IgD-negative memory B cell (primary cell): ENCODE measurements around the gene TCL1A. TPM values are rescaled to one million over a fixed set of nuclear protein-coding genes. Genes with fewer than 3 reads are reported as not detected.
"Not testable (repeated sequence)": the region's sequence is repeated elsewhere in the genome, so short reads cannot be mapped to it uniquely, and the experiment has no call there.

Experiments used
- H3K27ac Mint-ChIP-seq, 3 donors: one replicate each; pipeline ENCODE4 v1.8.0; 2020 to 2022; ENCODE audit warnings: mild to moderate bottlenecking in 3 of 3, mixed read lengths in 3 of 3, moderate library complexity in 1 of 3
- H3K27me3 Mint-ChIP-seq: one replicate; pipeline ENCODE4 v1.8.0; 2021; ENCODE audit warnings: mixed read lengths
- H3K36me3 Mint-ChIP-seq: one replicate; pipeline ENCODE4 v1.8.0; 2020; ENCODE audit warnings: mild to moderate bottlenecking, mixed read lengths
- H3K4me1 Mint-ChIP-seq, 3 donors: one replicate each; pipeline ENCODE4 v1.8.0; 2020 to 2022; ENCODE audit warnings: mixed read lengths in 3 of 3, mild to moderate bottlenecking in 1 of 3
- H3K4me3 Mint-ChIP-seq, 4 donors: one replicate each; pipeline ENCODE4 v1.8.0; 2020 to 2022; ENCODE audit warnings: mild to moderate bottlenecking in 4 of 4, mixed read lengths in 4 of 4, moderate library complexity in 3 of 4
- H3K9me3 Mint-ChIP-seq, 3 donors: one replicate each; pipeline ENCODE4 v1.8.0; 2020 to 2021; ENCODE audit warnings: mixed read lengths in 3 of 3, mild to moderate bottlenecking in 1 of 3
- polyA plus RNA-seq: library from polyadenylated mRNA; unstranded; fragments of 300-500 nt; fragmentation: Illumina TruSeq; gene quantifications from one replicate; pipeline ENCODE4 v1.2.3, GENCODE V29; 2021

Gene TCL1A, protein sequence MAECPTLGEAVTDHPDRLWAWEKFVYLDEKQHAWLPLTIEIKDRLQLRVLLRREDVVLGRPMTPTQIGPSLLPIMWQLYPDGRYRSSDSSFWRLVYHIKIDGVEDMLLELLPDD
- 4.9 TPM for polyA plus RNA-seq

- peaks cover 0 to 5% (median 2%) of the 10 kb centered on the region in 3 donors for H3K9me3 Mint-ChIP-seq
- peaks cover 52% of the 10 kb centered on the region for H3K27me3 Mint-ChIP-seq
- H3K4me3 Mint-ChIP-seq: peak within 1 kb of the TSS in 2 of 4 donors; percentile 28 to 53
- H3K36me3 Mint-ChIP-seq: peaks cover 6% of the 10 kb centered on the region
- peaks cover 6 to 14% (median 8%) of the 10 kb centered on the region in 3 donors for H3K4me1 Mint-ChIP-seq
- peak within 1 kb of the TSS in 2 of 3 donors; percentile 14 to 33 for H3K27ac Mint-ChIP-seq
These were observed at the start of gene TCL1A for GRCh38 chr14:95713596-95714371. TCL1A (minus strand) TSS chr14:95714125; CDS start chr14:95714066, 59 bp downstream.

DNA sequence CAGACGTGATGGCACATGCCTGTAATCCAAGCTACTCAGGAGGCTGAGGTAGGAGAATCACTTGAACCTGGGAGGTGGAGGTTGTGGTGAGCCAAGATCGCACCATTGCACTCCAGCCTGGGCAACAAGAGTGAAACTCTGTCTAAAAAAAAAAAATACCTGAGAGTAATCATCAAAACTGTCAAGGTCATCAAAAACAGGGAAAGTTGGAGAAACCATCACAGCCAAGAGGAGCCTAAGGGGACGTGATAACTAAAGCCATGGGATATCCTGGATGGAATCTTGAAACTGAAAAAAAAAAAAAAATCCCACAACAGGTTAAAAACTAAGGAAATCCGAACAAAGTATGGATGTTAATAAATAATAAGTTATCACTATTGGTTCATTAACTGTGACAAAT, 49.1 kb upstream of the TCL1A start:
- H3K4me3 Mint-ChIP-seq, H3K9me3 Mint-ChIP-seq, H3K27ac Mint-ChIP-seq, H3K4me1 Mint-ChIP-seq, H3K36me3 Mint-ChIP-seq: not testable (repeated sequence)
- peaks cover 10% of the 10 kb centered on the region for H3K27me3 Mint-ChIP-seq

DNA sequence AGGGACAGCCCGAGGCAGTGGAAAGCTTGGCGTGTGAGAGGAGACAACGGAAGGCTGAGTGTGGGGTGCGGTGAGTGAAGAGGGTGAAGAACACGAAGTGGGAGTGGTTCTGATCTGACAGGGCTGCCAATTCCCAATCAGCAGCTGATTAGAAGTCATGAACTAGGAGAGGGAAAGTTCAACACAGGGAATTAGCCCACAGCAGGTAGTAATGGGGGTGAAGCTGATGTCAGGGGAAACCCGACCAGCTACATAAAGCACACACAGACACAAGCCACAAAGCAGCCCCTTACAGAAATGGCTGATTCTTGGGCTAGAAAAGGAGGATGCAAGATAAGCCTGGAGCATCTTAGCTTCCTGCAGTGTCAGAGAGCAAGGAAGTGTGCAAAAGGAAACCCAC, 47.5 kb upstream of the TCL1A start:
- Mint-ChIP-seq H3K27me3 (peaks cover 10% of the 10 kb centered on the region), H3K27ac (no peak overlapping the region)

GRCh38 chr14:95760596-95760995, 46.7 kb upstream of the TCL1A start:
- Mint-ChIP-seq H3K4me1 (no peaks in the 10 kb centered on the region), H3K9me3 (peaks cover 0 to 6% (median 2%) of the 10 kb centered on the region in 3 donors), H3K27me3 (peaks cover 10% of the 10 kb centered on the region), H3K4me3 (no peak overlapping the region), H3K36me3 (no peaks in the 10 kb centered on the region), H3K27ac (no peak overlapping the region)

More for the DNA sequence above, 47.5 kb upstream of the TCL1A start:
- no peaks in the 10 kb centered on the region for H3K36me3 Mint-ChIP-seq
- peaks cover 0 to 6% (median 2%) of the 10 kb centered on the region in 3 donors for H3K9me3 Mint-ChIP-seq
- H3K4me3 Mint-ChIP-seq: no peak overlapping the region
- H3K4me1 Mint-ChIP-seq: no peaks in the 10 kb centered on the region

- H3K27ac Mint-ChIP-seq: no peak overlapping the region
- H3K27me3 Mint-ChIP-seq: peaks cover 10% of the 10 kb centered on the region
- peaks cover 0 to 6% (median 2%) of the 10 kb centered on the region in 3 donors for H3K9me3 Mint-ChIP-seq
- H3K36me3 Mint-ChIP-seq: no peaks in the 10 kb centered on the region
- no peak overlapping the region for H3K4me3 Mint-ChIP-seq
- no peaks in the 10 kb centered on the region for H3K4me1 Mint-ChIP-seq
These were observed 46.0 kb upstream of the TCL1A start for GRCh38 chr14:95759941-95760340.

DNA sequence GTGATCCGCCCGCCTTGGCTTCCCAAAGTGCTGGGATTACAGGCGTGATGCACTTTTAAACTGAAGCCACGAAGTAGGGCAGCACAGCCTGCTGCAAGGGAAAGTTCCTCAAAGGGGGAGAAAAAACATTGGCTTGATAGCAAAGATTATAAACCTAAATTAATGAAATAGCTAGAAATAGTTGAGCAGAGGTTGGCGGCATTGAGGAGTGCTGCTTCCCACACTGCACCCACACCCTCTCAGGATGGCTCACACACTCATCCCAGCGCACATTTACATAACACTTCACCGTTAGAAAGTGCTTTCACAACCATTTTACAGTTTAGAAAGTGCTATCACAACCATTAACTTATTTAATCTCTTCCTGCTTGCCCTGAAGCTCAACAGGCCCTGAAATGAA, 44.4 kb upstream of the TCL1A start:
- Mint-ChIP-seq H3K27me3 (peaks cover 15% of the 10 kb centered on the region), H3K4me1 (no peaks in the 10 kb centered on the region), H3K9me3 (peaks cover 0 to 8% (median 0%) of the 10 kb centered on the region in 3 donors), H3K36me3 (no peaks in the 10 kb centered on the region), H3K27ac (no peak overlapping the region), H3K4me3 (no peak overlapping the region)

- H3K27me3 Mint-ChIP-seq: peaks cover 17% of the 10 kb centered on the region
- no peak overlapping the region for H3K27ac Mint-ChIP-seq
- no peaks in the 10 kb centered on the region for H3K4me1 Mint-ChIP-seq
- peaks cover 0 to 8% (median 0%) of the 10 kb centered on the region in 3 donors for H3K9me3 Mint-ChIP-seq
- no peak overlapping the region for H3K4me3 Mint-ChIP-seq
- H3K36me3 Mint-ChIP-seq: no peaks in the 10 kb centered on the region
These were observed 42.8 kb upstream of the TCL1A start for GRCh38 chr14:95756751-95757150.

DNA sequence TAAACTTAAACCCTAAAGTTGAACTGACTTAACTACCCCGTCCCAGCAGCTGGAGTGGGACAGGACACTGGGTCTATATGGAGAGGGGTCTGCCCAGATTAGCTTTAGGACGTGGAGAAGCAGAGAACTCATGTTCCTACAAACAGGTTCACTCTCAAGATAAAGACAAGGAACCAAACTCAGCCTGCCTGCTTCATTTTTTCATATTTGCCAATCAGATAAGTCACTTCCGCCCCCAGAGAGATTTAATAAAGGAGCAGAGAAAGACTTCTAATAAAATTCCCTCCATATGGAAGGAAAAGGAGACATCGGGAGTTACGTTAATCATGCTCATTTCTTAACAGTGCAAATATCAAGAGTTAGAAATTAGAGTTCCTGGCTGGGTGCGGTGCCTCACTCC, 42.2 kb upstream of the TCL1A start:
- Mint-ChIP-seq H3K27me3 (peaks cover 14% of the 10 kb centered on the region), H3K9me3 (peaks cover 0 to 5% (median 0%) of the 10 kb centered on the region in 3 donors)

GRCh38 chr14:95741781-95742180, 27.9 kb upstream of the TCL1A start:
- peaks cover 9% of the 10 kb centered on the region for H3K27me3 Mint-ChIP-seq

More for the DNA sequence above, 42.2 kb upstream of the TCL1A start:
- H3K36me3 Mint-ChIP-seq: no peaks in the 10 kb centered on the region
- no peak overlapping the region for H3K4me3 Mint-ChIP-seq
- no peaks in the 10 kb centered on the region for H3K4me1 Mint-ChIP-seq
- peak overlapping the region in 1 of 3 donors; percentile 71 for H3K27ac Mint-ChIP-seq

DNA sequence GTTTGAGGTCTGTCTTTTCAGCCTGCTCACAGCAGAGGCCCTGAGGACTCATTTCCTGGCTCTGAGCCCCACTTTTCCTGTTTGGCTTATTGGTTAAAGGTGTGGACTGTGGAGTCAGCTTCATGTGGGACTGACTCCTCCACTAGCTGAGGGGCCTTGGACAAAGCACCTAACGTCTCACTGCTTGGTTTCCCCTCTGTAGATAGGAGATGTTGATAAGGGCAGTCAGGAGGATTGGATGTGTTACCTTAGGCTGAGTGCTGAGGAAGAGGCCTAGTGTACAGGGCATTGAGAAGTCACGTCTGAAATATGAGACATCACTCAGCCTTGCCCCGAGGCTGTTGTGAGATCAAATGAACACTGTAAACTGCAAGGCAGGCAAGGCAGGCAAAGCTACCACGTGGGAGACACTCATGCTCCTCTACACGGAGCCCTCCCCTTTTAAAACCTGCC, 27.1 kb upstream of the TCL1A start:
- Mint-ChIP-seq H3K27ac (peak overlapping the region in 1 of 3 donors; percentile 6), H3K4me1 (peaks cover 4 to 5% (median 5%) of the 10 kb centered on the region in 3 donors)

More at GRCh38 chr14:95741781-95742180, 27.9 kb upstream of the TCL1A start:
- Mint-ChIP-seq H3K9me3 (peaks cover 1 to 15% (median 5%) of the 10 kb centered on the region in 3 donors), H3K27ac (no peak overlapping the region), H3K4me3 (no peak overlapping the region), H3K36me3 (no peaks in the 10 kb centered on the region), H3K4me1 (peaks cover 4 to 5% (median 5%) of the 10 kb centered on the region in 3 donors)

GRCh38 chr14:95739356-95739755, 25.4 kb upstream of the TCL1A start:
- Mint-ChIP-seq H3K27me3 (peaks cover 3% of the 10 kb centered on the region), H3K27ac (no peak overlapping the region), H3K4me3 (no peak overlapping the region), H3K4me1 (peaks cover 4 to 5% (median 5%) of the 10 kb centered on the region in 3 donors), H3K9me3 (peaks cover 0 to 15% (median 5%) of the 10 kb centered on the region in 3 donors), H3K36me3 (no peaks in the 10 kb centered on the region)

More for the DNA sequence above, 27.1 kb upstream of the TCL1A start:
- no peaks in the 10 kb centered on the region for H3K36me3 Mint-ChIP-seq
- H3K4me3 Mint-ChIP-seq: no peak overlapping the region
- peaks cover 9% of the 10 kb centered on the region for H3K27me3 Mint-ChIP-seq
- H3K9me3 Mint-ChIP-seq: peaks cover 0 to 15% (median 5%) of the 10 kb centered on the region in 3 donors

DNA sequence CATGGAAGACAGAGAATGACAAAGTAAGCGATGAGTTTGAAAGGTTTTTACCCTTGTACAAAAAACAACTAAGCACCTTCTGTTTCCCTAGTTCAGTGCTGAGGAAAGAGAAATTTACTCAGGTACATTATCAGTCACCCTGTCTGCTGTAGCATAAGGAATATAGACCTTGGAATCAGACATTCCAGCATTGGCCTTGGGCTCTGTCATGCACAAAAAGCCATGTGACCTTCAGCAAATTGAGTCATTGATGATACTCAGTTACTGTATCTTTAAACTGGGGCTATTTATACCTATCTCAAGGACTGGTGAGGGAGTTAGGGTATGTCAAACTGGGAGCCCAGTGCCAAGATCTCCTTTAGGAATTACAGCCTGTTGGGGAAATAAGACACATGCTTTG, 19.3 kb upstream of the TCL1A start:
- peaks cover 21% of the 10 kb centered on the region for H3K27me3 Mint-ChIP-seq
- H3K27ac Mint-ChIP-seq: no peak overlapping the region
- peaks cover 0 to 4% (median 0%) of the 10 kb centered on the region in 3 donors for H3K4me1 Mint-ChIP-seq
- peaks cover 4% of the 10 kb centered on the region for H3K36me3 Mint-ChIP-seq
- no peaks in the 10 kb centered on the region for H3K9me3 Mint-ChIP-seq
- no peak overlapping the region for H3K4me3 Mint-ChIP-seq

DNA sequence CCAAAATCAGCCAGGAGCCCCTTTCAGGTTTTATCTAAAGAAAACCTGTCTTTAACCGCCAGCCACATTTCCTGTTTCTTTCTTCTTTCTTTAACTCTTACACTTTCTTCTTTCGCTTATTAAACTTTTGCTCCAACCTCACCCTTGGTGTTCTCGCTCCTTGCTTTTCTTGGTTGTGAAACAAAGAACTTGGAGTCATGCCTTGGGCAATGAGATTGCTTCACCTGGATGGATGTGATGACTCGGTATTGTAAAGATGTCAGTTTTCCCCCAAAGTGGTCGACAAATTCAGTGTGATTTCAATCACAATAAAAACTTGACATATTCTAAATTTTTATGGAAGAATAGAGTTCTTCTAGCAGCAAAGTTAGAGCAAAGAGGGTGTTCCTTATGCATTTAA, 16.2 kb upstream of the TCL1A start:
- Mint-ChIP-seq H3K36me3 (peaks cover 6% of the 10 kb centered on the region), H3K9me3 (no peaks in the 10 kb centered on the region), H3K27ac (no peak overlapping the region), H3K4me1 (peaks cover 0 to 4% (median 0%) of the 10 kb centered on the region in 3 donors), H3K4me3 (no peak overlapping the region), H3K27me3 (peaks cover 30% of the 10 kb centered on the region)

GRCh38 chr14:95729402-95730028, 15.6 kb upstream of the TCL1A start:
- not testable (repeated sequence) for H3K27ac Mint-ChIP-seq, H3K36me3 Mint-ChIP-seq, H3K9me3 Mint-ChIP-seq, H3K4me3 Mint-ChIP-seq, H3K4me1 Mint-ChIP-seq
- H3K27me3 Mint-ChIP-seq: peaks cover 30% of the 10 kb centered on the region

DNA sequence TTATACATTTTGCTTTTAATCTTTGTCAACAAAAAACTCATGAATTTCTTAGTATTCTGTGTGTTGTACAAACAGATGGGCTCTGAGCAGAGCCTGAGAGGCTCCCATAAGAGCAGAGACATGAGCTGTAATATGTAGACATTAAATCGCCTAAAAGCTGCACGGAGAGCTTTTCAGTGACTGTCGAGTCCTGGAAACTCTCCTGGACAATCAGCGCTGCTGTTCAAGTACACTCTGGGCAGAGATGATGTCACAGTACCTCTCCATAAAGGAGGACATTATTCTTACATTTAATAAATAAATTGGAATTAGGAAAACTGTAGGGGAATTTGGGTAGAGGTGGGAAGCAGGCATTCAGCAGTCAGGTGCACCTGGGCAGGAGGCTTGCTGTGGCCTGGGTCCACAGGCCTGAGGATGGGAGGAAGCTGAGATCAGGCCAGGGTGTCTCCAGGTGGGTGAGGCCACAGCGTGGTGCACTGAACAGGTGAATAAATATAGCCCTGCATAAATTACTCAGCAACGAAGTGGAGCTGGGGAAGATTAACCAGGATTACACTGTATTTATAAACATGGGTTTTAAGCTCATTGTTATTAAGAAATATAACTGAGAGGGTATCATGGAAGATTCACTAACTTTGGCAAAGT, 13.3 kb upstream of the TCL1A start:
- Mint-ChIP-seq H3K9me3 (peaks cover 0 to 9% (median 0%) of the 10 kb centered on the region in 3 donors), H3K27ac (no peak overlapping the region), H3K36me3 (peaks cover 6% of the 10 kb centered on the region), H3K4me1 (peaks cover 0 to 4% (median 0%) of the 10 kb centered on the region in 3 donors), H3K4me3 (no peak overlapping the region), H3K27me3 (peaks cover 29% of the 10 kb centered on the region)
